ENCODE data around the gene CYP27A1. TPM values are rescaled to one million over a fixed set of nuclear protein-coding genes. Genes with fewer than 3 reads are reported as not detected.

The CYP27A1 gene
- total and polyA plus RNA-seq, 12 donors: 29.1 to 124 (median 81.0) TPM

DNA sequence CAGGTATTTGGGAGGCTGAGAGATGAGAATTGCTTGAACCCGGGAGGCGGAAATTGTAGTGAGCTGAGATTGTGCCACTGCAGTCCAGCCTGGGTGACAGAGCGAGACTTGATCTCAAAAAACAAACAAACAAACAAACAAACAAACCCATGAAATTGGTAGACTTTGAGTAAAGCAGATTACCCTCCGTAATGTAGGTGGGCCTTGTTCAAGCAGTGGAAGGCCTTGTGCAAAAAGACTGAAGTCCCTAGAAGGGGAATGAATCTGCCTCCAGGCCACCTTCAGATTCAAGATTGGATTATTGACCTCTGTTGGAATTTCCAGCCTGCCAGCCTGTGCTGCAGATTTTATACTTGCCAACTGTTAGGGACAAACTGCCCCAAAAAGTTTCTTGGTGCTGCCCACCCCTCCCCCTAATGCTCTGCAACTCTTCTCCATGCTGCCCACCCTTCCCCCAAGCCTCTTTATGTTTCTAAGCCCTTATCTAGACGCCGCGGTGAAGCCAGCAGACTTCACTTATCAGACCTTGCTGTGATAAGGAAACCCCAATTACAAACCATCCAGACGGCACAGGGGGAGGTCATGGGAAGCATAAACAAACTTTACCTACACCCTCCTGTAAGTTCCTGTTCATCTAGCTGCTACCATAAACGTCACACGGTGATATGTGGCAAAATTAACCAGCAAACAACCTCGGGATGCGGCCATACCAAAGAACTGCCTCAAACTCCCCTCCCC is 17.0 kb downstream of the CYP27A1 start:
- TF ChIP-seq POLR2A (IDR thresholded peaks at IDR 0.05): no peak
- TF ChIP-seq, protein P1, sequence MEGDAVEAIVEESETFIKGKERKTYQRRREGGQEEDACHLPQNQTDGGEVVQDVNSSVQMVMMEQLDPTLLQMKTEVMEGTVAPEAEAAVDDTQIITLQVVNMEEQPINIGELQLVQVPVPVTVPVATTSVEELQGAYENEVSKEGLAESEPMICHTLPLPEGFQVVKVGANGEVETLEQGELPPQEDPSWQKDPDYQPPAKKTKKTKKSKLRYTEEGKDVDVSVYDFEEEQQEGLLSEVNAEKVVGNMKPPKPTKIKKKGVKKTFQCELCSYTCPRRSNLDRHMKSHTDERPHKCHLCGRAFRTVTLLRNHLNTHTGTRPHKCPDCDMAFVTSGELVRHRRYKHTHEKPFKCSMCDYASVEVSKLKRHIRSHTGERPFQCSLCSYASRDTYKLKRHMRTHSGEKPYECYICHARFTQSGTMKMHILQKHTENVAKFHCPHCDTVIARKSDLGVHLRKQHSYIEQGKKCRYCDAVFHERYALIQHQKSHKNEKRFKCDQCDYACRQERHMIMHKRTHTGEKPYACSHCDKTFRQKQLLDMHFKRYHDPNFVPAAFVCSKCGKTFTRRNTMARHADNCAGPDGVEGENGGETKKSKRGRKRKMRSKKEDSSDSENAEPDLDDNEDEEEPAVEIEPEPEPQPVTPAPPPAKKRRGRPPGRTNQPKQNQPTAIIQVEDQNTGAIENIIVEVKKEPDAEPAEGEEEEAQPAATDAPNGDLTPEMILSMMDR (IDR thresholded peaks at IDR 0.05): no peak
- DNase-seq: peak in 1 of 7 donors; percentile 24
- H3K4me3 ChIP-seq: no peak overlapping the region
- 53 to 58% (median 54%) methylated on average over 12 of the region's 12 CpGs for WGBS, 4 donors
- no peak overlapping the region for H3K27ac ChIP-seq
- H3K4me1 ChIP-seq (replicated peaks in 1 of 2): no peaks in the 10 kb centered on the region
- H3K9me3 ChIP-seq (replicated peaks in 1 of 3): no peaks in the 10 kb centered on the region
- intact Hi-C loops (cut with DNase I): no loop called here
- H3K36me3 ChIP-seq (replicated peaks in 1 of 2): no peaks in the 10 kb centered on the region
- no peaks in the 10 kb centered on the region for H3K27me3 ChIP-seq

DNA sequence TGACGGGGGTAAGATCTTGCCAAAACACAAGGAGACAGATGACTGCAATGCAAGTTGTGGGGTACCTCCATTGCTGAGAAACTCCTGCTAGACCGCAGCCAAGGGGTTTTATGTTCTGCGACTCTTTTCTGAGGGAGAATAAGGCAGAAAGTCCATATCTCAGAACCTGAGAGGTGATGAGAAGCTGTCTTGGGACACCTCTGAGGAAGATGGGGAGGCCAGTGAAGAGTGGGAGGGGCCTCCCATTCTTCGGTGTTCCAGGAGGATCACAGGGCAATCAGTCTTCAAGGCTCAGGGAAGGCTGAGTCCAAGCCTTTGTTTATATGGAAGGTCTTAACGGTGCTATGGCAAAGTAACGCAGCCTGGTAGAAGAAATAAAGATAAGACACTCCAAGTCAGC is 18.0 kb downstream of the CYP27A1 start:
- TF ChIP-seq, protein P1 (IDR thresholded peaks at IDR 0.05): no peak
- TF ChIP-seq POLR2A (IDR thresholded peaks at IDR 0.05): no peak
- no peak overlapping the region for H3K4me3 ChIP-seq
- H3K27me3 ChIP-seq: no peaks in the 10 kb centered on the region
- no peaks in the 10 kb centered on the region for H3K4me1 ChIP-seq (replicated peaks in 1 of 2)
- no peak for DNase-seq
- H3K27ac ChIP-seq: no peak overlapping the region
- H3K36me3 ChIP-seq (replicated peaks in 1 of 2): no peaks in the 10 kb centered on the region
- WGBS, 4 donors: 77 to 83% (median 79%) methylated on average over 6 of the region's 6 CpGs
- H3K9me3 ChIP-seq (replicated peaks in 1 of 3): no peaks in the 10 kb centered on the region
- intact Hi-C loops (cut with DNase I): no loop called here

DNA sequence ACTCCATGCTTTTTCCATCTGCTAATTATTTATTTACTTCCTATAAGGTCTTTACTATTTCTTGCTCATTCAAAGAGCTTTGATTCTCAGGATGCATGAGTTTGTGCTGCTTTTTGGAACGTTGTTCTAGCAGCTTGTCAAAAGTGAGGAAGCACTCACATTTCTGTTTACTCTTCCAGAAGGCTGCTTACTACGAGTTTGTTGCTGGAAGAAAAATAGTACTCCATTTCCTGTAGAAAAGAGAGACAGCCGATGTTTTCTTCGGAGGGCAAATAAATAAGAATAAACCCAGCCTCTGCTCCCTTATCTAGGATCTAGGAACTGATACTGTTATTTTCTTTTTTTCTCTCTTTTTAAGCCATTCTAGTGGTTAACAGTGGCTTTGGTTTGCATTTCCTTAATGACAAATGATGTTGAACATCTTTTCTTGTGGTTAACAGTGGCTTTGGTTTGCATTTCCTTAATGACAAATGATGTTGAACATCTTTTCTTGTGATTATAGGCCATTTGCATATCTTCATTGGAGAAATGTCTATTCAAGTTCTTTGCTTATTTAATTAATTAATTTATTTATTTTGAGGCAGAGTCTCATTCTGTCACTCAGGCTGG is 20.5 kb downstream of the CYP27A1 start:
- H3K27ac ChIP-seq: peak overlapping the region in 1 of 5 donors; percentile 2
- DNase-seq: no peak
- 30 to 68% (median 58%) methylated on average over 4 of the region's 4 CpGs for WGBS, 4 donors
- no peak for TF ChIP-seq POLR2A (IDR thresholded peaks at IDR 0.05)
- TF ChIP-seq, protein P1 (IDR thresholded peaks at IDR 0.05): no peak
- no peaks in the 10 kb centered on the region for H3K27me3 ChIP-seq
- peaks cover 10 to 19% of the 10 kb centered on the region in 2 donors for H3K4me1 ChIP-seq (replicated peaks in 1 of 2)
- H3K4me3 ChIP-seq: no peak overlapping the region
- H3K36me3 ChIP-seq (replicated peaks in 1 of 2): no peaks in the 10 kb centered on the region
- intact Hi-C loops (cut with DNase I): no loop called here
- H3K9me3 ChIP-seq (replicated peaks in 1 of 3): no peaks in the 10 kb centered on the region

DNA sequence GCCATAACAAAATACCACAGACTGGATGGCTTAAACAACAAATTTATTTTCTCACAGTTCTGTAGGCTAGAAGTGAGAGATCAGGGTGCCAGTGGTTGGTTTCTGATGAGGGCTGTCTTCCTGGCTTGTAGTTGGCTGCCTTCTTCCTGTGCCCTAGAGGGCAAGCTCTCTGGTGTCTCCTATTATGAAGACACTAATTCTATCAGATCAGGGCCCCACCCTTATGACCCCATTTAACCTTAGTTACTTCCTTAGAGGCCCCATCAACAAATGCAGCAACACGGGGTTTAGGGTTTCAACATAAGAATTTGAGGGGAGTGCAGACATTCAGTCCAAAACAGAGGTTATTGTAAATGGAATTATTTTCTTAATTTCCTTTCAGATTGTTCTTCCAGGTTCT is 22.9 kb downstream of the CYP27A1 start:
- H3K9me3 ChIP-seq (replicated peaks in 1 of 3): no peaks in the 10 kb centered on the region
- no peaks in the 10 kb centered on the region for H3K36me3 ChIP-seq (replicated peaks in 1 of 2)
- no peak overlapping the region for H3K4me3 ChIP-seq
- no peak for DNase-seq
- H3K4me1 ChIP-seq (replicated peaks in 1 of 2): peaks cover 10 to 19% of the 10 kb centered on the region in 2 donors
- intact Hi-C loops (cut with DNase I): no loop called here
- H3K27me3 ChIP-seq: no peaks in the 10 kb centered on the region
- WGBS, 4 donors: 85 to 100% (median 92%) methylated on average over 1 of the region's 1 CpG
- TF ChIP-seq, protein P1 (IDR thresholded peaks at IDR 0.05): no peak
- no peak for TF ChIP-seq POLR2A (IDR thresholded peaks at IDR 0.05)
- no peak overlapping the region for H3K27ac ChIP-seq
